H1 (cell line): ENCODE measurements around the gene FZD4. TPM values are rescaled to one million over a fixed set of nuclear protein-coding genes. Genes with fewer than 3 reads are reported as not detected.

Source experiments
- TBP ChIP-seq: IDR thresholded peaks from 2 replicates; pipeline ENCODE4 v1.6.1; 2011; ENCODE audit warnings: low read depth, low read length, improper control_type of control experiment
- polyA plus RNA-seq, 7 experiments: library from polyadenylated mRNA; depleted of rRNA in 3 of 7; stranded (reverse) in 5 of 7; unstranded in 2 of 7; fragments of >200 nt in 5 of 7; fragments of 200-250 nt in 2 of 7; gene quantifications; 1 replicate in 5 of 7; 2 replicates in 1 of 7; 4 replicates in 1 of 7; pipeline versions ENCODE4 v1.2.1 to v1.2.3, GENCODE V29; 2011 to 2013; ENCODE audit warnings: missing spikeins in 2 of 7, mixed read lengths in 2 of 7
- total RNA-seq: library from RNA; stranded (reverse); fragmentation: NEBNext Ultra II Directional; extraction: Animal tissue kit (Norgen Biotek cat#: 25700); gene quantifications from 2 replicates; pipeline ENCODE4 v1.2.1, GENCODE V29; 2021

The FZD4 gene
- total and polyA plus RNA-seq, 2 of the 8 experiments (the other 6 are each of a cell fraction or from before 2014, with no cell fraction given): 3.1 to 7.1 TPM

DNA sequence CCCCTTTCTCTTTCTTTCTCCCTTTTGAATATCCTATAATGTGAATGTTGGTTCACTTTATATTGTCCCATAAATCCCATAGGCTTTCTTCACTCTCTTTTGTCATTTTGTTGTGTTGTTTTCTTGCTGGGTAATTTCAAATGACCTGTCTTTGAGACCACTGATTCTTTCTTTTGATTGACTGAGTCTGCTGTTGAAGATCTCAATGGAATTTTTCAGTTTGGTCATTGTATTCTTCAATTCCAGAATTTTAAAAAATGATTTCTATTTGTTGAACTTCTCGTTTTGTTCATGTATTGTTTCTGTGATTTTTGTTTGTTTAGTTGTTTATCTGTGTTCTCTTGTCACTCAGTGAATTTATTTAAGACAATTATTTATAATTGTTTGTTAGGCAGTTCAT is 17.5 kb upstream of the FZD4 start (continued):
- TF ChIP-seq TBP: no peak
